H9 (cell line): ENCODE data around the gene ADI1. TPM values are rescaled to one million over a fixed set of nuclear protein-coding genes. Genes with fewer than 3 reads are reported as not detected.

Source experiments
- DNase-seq: peaks from one replicate; pipeline ENCODE4 v3.0.0-alpha.2; 2017
- H2AFZ ChIP-seq: one replicate; pipeline ENCODE4 v1.6.1; 2013; ENCODE audit warnings: mild to moderate bottlenecking, low read length, control low read depth, moderate library complexity
- H2AK5ac ChIP-seq: 2 replicates; pipeline ENCODE4 v1.6.1; 2013; ENCODE audit warnings: low read length, control low read depth, mixed read lengths; ENCODE audit not compliant: insufficient read length
- H2BK120ac ChIP-seq: one replicate; pipeline ENCODE4 v1.6.1; 2013; ENCODE audit warnings: low read depth, mild to moderate bottlenecking, low read length, control low read depth, inconsistent platforms; ENCODE audit not compliant: poor library complexity, severe bottlenecking
- H2BK12ac ChIP-seq: 2 replicates; pipeline ENCODE4 v1.6.1; 2013; ENCODE audit warnings: low read length, control low read depth, mixed read lengths, low read depth; ENCODE audit not compliant: insufficient read length
- H2BK15ac ChIP-seq: 2 replicates; pipeline ENCODE4 v1.6.1; 2013; ENCODE audit warnings: low read depth, low read length, control low read depth
- H2BK20ac ChIP-seq: one replicate; pipeline ENCODE4 v1.6.1; 2013; ENCODE audit warnings: low read depth, mild to moderate bottlenecking, low read length, control low read depth, inconsistent platforms; ENCODE audit not compliant: poor library complexity, severe bottlenecking
- H2BK5ac ChIP-seq: 2 replicates; pipeline ENCODE4 v1.6.1; 2013; ENCODE audit warnings: low read length, control low read depth, mixed read lengths; ENCODE audit not compliant: insufficient read length
- H3K14ac ChIP-seq: 2 replicates; pipeline ENCODE4 v1.6.1; 2013; ENCODE audit warnings: low read length, control low read depth; ENCODE audit not compliant: insufficient read depth
- H3K18ac ChIP-seq: 2 replicates; pipeline ENCODE4 v1.6.1; 2013; ENCODE audit warnings: low read depth, mild to moderate bottlenecking, mixed read lengths, low read length, control low read depth; ENCODE audit not compliant: insufficient read length
- H3K23ac ChIP-seq: 2 replicates; pipeline ENCODE4 v1.6.1; 2013; ENCODE audit warnings: low read length, control low read depth, mixed read lengths, low read depth; ENCODE audit not compliant: insufficient read length
- H3K23me2 ChIP-seq: 2 replicates; pipeline ENCODE4 v1.6.1; 2013; ENCODE audit warnings: low read depth, mild to moderate bottlenecking, mixed read lengths, low read length, control low read depth; ENCODE audit not compliant: insufficient read length, poor library complexity, severe bottlenecking
- H3K27ac ChIP-seq: 2 replicates; pipeline ENCODE4 v1.5.1; 2013; ENCODE audit warnings: low read length, control low read depth, mixed read lengths, low read depth; ENCODE audit not compliant: insufficient read length
- H3K27me3 ChIP-seq: 2 replicates; pipeline ENCODE4 v1.6.1; 2013; ENCODE audit warnings: low read length, control low read depth, inconsistent platforms; ENCODE audit not compliant: insufficient read depth
- H3K4ac ChIP-seq: 2 replicates; pipeline ENCODE4 v1.6.1; 2013; ENCODE audit warnings: low read depth, mild to moderate bottlenecking, control low read depth, inconsistent platforms, low read length, moderate library complexity
- H3K4me1 ChIP-seq: 2 replicates; pipeline ENCODE4 v1.6.1; 2013; ENCODE audit warnings: low read length, control low read depth, inconsistent platforms; ENCODE audit not compliant: insufficient read depth
- H3K4me2 ChIP-seq: 2 replicates; pipeline ENCODE4 v1.6.1; 2013; ENCODE audit warnings: low read length, control low read depth, mixed read lengths; ENCODE audit not compliant: insufficient read length, insufficient read depth
- H3K56ac ChIP-seq: 2 replicates; pipeline ENCODE4 v1.6.1; 2013; ENCODE audit warnings: low read depth, mild to moderate bottlenecking, mixed read lengths, low read length, control low read depth; ENCODE audit not compliant: insufficient read length
- H3K79me1 ChIP-seq: 2 replicates; pipeline ENCODE4 v1.6.1; 2013; ENCODE audit warnings: low read depth, mild to moderate bottlenecking, moderate library complexity, low read length, control low read depth, inconsistent platforms; ENCODE audit not compliant: insufficient read depth, poor library complexity, severe bottlenecking
- H3K79me2 ChIP-seq: 2 replicates; pipeline ENCODE4 v1.6.1; 2013; ENCODE audit warnings: low read length, control low read depth, inconsistent platforms; ENCODE audit not compliant: insufficient read depth
- H3K9ac ChIP-seq: 2 replicates; pipeline ENCODE4 v1.6.1; 2013; ENCODE audit warnings: low read length, control low read depth, mixed read lengths; ENCODE audit not compliant: insufficient read length; ENCODE audit errors: extremely low read depth
- H3K9me3 ChIP-seq: one replicate; pipeline ENCODE4 v1.6.1; 2013; ENCODE audit warnings: low read depth, low read length, inconsistent platforms; ENCODE audit not compliant: control insufficient read depth
- H3T11ph ChIP-seq: one replicate; pipeline ENCODE4 v1.6.1; 2013; ENCODE audit warnings: mild to moderate bottlenecking, low read length, control low read depth, inconsistent platforms
- H4K20me1 ChIP-seq: one replicate; pipeline ENCODE4 v1.6.1; 2013; ENCODE audit not compliant: control insufficient read depth, insufficient read length, insufficient read depth
- H4K5ac ChIP-seq: 2 replicates; pipeline ENCODE4 v1.6.1; 2013; ENCODE audit warnings: low read depth, mild to moderate bottlenecking, mixed read lengths, low read length, control low read depth; ENCODE audit not compliant: insufficient read length
- H4K8ac ChIP-seq: replicated peaks from 2 replicates; pipeline ENCODE4 v1.6.1; 2013; ENCODE audit warnings: low read length, control low read depth, mixed read lengths, low read depth; ENCODE audit not compliant: insufficient read length
- H4K91ac ChIP-seq: 2 replicates; pipeline ENCODE4 v1.6.1; 2013; ENCODE audit warnings: low read depth, mild to moderate bottlenecking, moderate library complexity, mixed read lengths, low read length, control low read depth; ENCODE audit not compliant: insufficient read length
- H3K27ac Mint-ChIP-seq, 3 experiments: 2 replicates in 2 of 3; 3 replicates in 1 of 3; pipeline ENCODE4 v1.8.0; 2020 to 2021; ENCODE audit warnings: mixed read lengths in 3 of 3, mild to moderate bottlenecking in 1 of 3, moderate library complexity in 1 of 3
- H3K27me3 Mint-ChIP-seq: 2 replicates; pipeline ENCODE4 v1.8.0; 2021; ENCODE audit warnings: low read depth, mild to moderate bottlenecking, moderate library complexity, mixed read lengths
- H3K36me3 Mint-ChIP-seq, 3 experiments: 2 replicates in 2 of 3; 3 replicates in 1 of 3; pipeline ENCODE4 v1.8.0; 2020 to 2021; ENCODE audit warnings: low read depth in 3 of 3, mixed read lengths in 3 of 3; ENCODE audit not compliant: insufficient read depth in 1 of 3
- H3K4me1 Mint-ChIP-seq, 2 experiments: 2 replicates each; pipeline ENCODE4 v1.8.0; 2020; ENCODE audit warnings: mixed read lengths in 2 of 2
- H3K4me3 Mint-ChIP-seq, 2 experiments: 2 replicates in 1 of 2; 3 replicates in 1 of 2; pipeline ENCODE4 v1.8.0; 2020 to 2021; ENCODE audit warnings: mild to moderate bottlenecking in 2 of 2, mixed read lengths in 2 of 2, moderate library complexity in 1 of 2
- H3K9me3 Mint-ChIP-seq, 2 experiments: 2 replicates in 1 of 2; 3 replicates in 1 of 2; pipeline ENCODE4 v1.8.0; 2020; ENCODE audit warnings: mild to moderate bottlenecking in 2 of 2, mixed read lengths in 2 of 2, moderate library complexity in 1 of 2
- WGBS: extraction: QIAGEN DNeasy Blood & Tissue Kit; methylation state at CpG from one replicate; pipeline ENCODE4 v1.1.7; 2013; ENCODE audit warnings: missing lambda C conversion rate, low lambda C conversion rate, mixed read lengths; ENCODE audit not compliant: insufficient read length; ENCODE audit errors: extremely low coverage; 5-methylcytosine and 5-hydroxymethylcytosine counted together
- total RNA-seq: library from RNA; stranded (reverse); gene quantifications from 2 replicates; pipeline ENCODE4 v1.2.1, GENCODE V29; 2021
- TF ChIP-seq, protein P1 (sequence below): fragments of 200-600 bp; sonication (generic); conservative IDR thresholded peaks from 3 replicates; pipeline ENCODE4 v1.8.0; 2021; ENCODE audit warnings: antibody characterized with exemption, mild to moderate bottlenecking

The ADI1 gene
- total RNA-seq, 1 experiment from 2014 or later = 23.4 TPM

DNA sequence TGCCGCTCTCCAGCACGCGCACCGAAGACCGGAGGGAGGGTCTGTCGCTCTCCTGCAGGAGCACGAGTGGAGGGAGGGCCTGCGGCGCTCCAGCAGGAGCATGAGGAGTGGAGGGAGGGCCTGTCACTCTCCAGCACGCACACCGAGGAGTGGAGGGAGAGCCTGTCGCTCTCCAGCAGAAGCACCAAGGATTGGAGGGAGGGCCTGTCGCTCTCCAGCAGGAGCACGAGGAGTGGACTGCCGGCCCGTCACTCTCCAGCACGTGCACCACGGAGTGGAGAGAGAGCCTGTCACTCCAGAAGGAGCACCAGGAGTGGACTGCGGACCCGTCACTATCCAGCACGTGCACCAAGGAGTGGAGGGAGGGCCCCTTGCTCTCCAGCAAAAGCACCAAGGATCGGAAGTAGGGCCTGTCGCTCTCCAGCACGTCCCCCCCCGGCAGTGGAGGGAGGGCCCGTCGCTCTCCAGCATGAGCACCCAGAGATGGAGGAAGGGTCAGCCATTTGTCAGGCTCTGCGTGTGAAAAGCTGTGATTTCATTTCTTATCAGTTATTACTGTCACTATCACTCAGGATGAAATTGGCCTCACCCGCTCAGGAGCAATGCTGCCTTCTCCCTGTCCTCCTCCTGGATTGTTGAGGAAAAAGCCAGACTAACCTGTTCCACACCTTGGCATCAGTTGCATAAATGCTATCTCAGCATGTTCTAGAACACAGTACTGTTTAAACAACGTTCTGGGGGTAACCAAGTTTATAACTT lies 35.9 kb downstream of the ADI1 start:
- peaks cover 23 to 44% (median 30%) of the 10 kb centered on the region in 3 experiments for H3K36me3 Mint-ChIP-seq
- no peak overlapping the region for H2BK12ac ChIP-seq
- no peaks in the 10 kb centered on the region for H3K23me2 ChIP-seq
- H3K18ac ChIP-seq = no peak overlapping the region
- peak; percentile 98 for DNase-seq
- H4K5ac ChIP-seq = no peak overlapping the region
- H3T11ph ChIP-seq = no peak overlapping the region
- no peak overlapping the region for H2BK15ac ChIP-seq
- H4K8ac ChIP-seq = no peak overlapping the region
- no peak overlapping the region; a peak in 1 of 7 replicates for H3K27ac Mint-ChIP-seq
- no peak overlapping the region for H2AFZ ChIP-seq
- H2BK20ac ChIP-seq = no peak overlapping the region
- no peak overlapping the region for H2BK5ac ChIP-seq
- H3K23ac ChIP-seq = no peak overlapping the region
- H3K56ac ChIP-seq = no peak overlapping the region
- peaks cover 0 to 2% of the 10 kb centered on the region in 2 experiments; a peak in 1 of 4 replicates for H3K4me1 Mint-ChIP-seq
- H3K4me2 ChIP-seq = no peak overlapping the region
- no CpG with 5 or more reads among the region's 30 CpGs for whole genome bisulfite sequencing
- no peak overlapping the region for H3K4me3 Mint-ChIP-seq
- TF ChIP-seq, protein P1, sequence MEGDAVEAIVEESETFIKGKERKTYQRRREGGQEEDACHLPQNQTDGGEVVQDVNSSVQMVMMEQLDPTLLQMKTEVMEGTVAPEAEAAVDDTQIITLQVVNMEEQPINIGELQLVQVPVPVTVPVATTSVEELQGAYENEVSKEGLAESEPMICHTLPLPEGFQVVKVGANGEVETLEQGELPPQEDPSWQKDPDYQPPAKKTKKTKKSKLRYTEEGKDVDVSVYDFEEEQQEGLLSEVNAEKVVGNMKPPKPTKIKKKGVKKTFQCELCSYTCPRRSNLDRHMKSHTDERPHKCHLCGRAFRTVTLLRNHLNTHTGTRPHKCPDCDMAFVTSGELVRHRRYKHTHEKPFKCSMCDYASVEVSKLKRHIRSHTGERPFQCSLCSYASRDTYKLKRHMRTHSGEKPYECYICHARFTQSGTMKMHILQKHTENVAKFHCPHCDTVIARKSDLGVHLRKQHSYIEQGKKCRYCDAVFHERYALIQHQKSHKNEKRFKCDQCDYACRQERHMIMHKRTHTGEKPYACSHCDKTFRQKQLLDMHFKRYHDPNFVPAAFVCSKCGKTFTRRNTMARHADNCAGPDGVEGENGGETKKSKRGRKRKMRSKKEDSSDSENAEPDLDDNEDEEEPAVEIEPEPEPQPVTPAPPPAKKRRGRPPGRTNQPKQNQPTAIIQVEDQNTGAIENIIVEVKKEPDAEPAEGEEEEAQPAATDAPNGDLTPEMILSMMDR = no peak
- no peaks in the 10 kb centered on the region for H3K79me2 ChIP-seq
- no peaks in the 10 kb centered on the region for H3K79me1 ChIP-seq
- H4K20me1 ChIP-seq = no peaks in the 10 kb centered on the region
- H2AK5ac ChIP-seq = no peak overlapping the region
- H3K4me1 ChIP-seq = no peaks in the 10 kb centered on the region
- peaks cover 3 to 8% of the 10 kb centered on the region in 2 experiments; a peak in 3 of 5 replicates for H3K9me3 Mint-ChIP-seq
- no peak overlapping the region for H4K91ac ChIP-seq
- H3K4ac ChIP-seq = no peak overlapping the region
- no peak overlapping the region for H3K27ac ChIP-seq
- no peak overlapping the region for H3K9ac ChIP-seq
- H3K9me3 ChIP-seq = no peaks in the 10 kb centered on the region
- H2BK120ac ChIP-seq = no peak overlapping the region
- no peak overlapping the region for H3K14ac ChIP-seq
- peaks cover 1% of the 10 kb centered on the region; the same call in 1 of the 2 replicates for H3K27me3 Mint-ChIP-seq
- no peaks in the 10 kb centered on the region for H3K27me3 ChIP-seq
